SK-N-SH (cell line): ENCODE measurements around the gene PSMB2. TPM values are rescaled to one million over a fixed set of nuclear protein-coding genes. Genes with fewer than 3 reads are reported as not detected.

Source experiments
- CTCF ChIA-PET: fragments of 300-600, 350-600 bp; formaldehyde crosslinking; extraction: SDS; loops from one replicate; lab custom pipeline; 2021; lab: Yijun Ruan, JAX
- POLR2A ChIA-PET: fragments of 350-600 bp; sonication (Branson Sonifier 250); formaldehyde crosslinking; extraction: SDS; loops from one replicate; lab custom pipeline; 2020; ENCODE audit warnings: antibody characterized with exemption, inconsistent platforms; lab: Yijun Ruan, JAX
- DNase-seq: peaks from one replicate; pipeline ENCODE4 v3.0.0; 2012
- H2AFZ ChIP-seq: fragments of 200-600 bp; sonication (generic); 2 replicates; pipeline ENCODE4 v1.8.1; 2016; ENCODE audit warnings: antibody characterized with exemption, mild to moderate bottlenecking, low read depth
- H3F3A ChIP-seq: fragments of 200-600 bp; sonication (generic); replicated peaks from 2 replicates; pipeline ENCODE3; 2016; ENCODE audit warnings: antibody characterized with exemption, mild to moderate bottlenecking; ENCODE audit not compliant: insufficient read depth
- H3K27ac ChIP-seq, 2 experiments: fragments of 200-500 bp in 1 of 2; fragments of 200-600 bp in 1 of 2; sonication (Bioruptor generic) in 1 of 2; sonication (generic), shearing (Covaris generic) in 1 of 2; 2 replicates each; pipeline versions ENCODE4 v1.5.1 to v1.6.1; 2014 to 2016; ENCODE audit warnings: low read depth in 2 of 2, inconsistent platforms in 1 of 2, low read length in 1 of 2, mild to moderate bottlenecking in 1 of 2, mixed read lengths in 1 of 2
- H3K27me3 ChIP-seq: fragments of 200-600 bp; sonication (generic), shearing (Covaris generic); 2 replicates; pipeline ENCODE4 v1.6.1; 2016; ENCODE audit warnings: mixed run types; ENCODE audit not compliant: insufficient read depth
- H3K36me3 ChIP-seq, 2 experiments: fragments of 200-500 bp in 1 of 2; fragments of 200-600 bp in 1 of 2; sonication (Bioruptor generic) in 1 of 2; sonication (generic) in 1 of 2; replicated peaks in 1 of 2; 2 replicates each; pipeline versions ENCODE3 to v1.5.1; 2014 to 2016; ENCODE audit warnings: low read length in 1 of 2, mild to moderate bottlenecking in 1 of 2; ENCODE audit not compliant: insufficient read depth in 2 of 2, control insufficient read depth in 1 of 2
- H3K4me1 ChIP-seq, 2 experiments: fragments of 200-500 bp in 1 of 2; fragments of 200-600 bp in 1 of 2; sonication (Bioruptor generic) in 1 of 2; sonication (generic), shearing (Covaris generic) in 1 of 2; 2 replicates each; pipeline versions ENCODE4 v1.5.1 to v1.6.1; 2014 to 2016; ENCODE audit warnings: low read depth in 1 of 2, low read length in 1 of 2, mixed run types in 1 of 2; ENCODE audit not compliant: insufficient read depth in 2 of 2, control insufficient read depth in 1 of 2
- H3K4me2 ChIP-seq: fragments of 200-600 bp; sonication (generic), shearing (Covaris generic); 2 replicates; pipeline ENCODE4 v1.6.1; 2017; ENCODE audit warnings: mixed run types
- H3K4me3 ChIP-seq, 2 experiments: fragments of 200-500 bp in 1 of 2; fragments of 200-600 bp in 1 of 2; sonication (Bioruptor generic) in 1 of 2; sonication (generic), shearing (Covaris generic) in 1 of 2; 2 replicates each; pipeline versions ENCODE4 v1.5.1 to v1.8.1; 2014 to 2016; ENCODE audit warnings: low read depth in 2 of 2, inconsistent platforms in 1 of 2, low read length in 1 of 2, mild to moderate bottlenecking in 1 of 2, mixed read lengths in 1 of 2, moderate library complexity in 1 of 2
- H3K79me2 ChIP-seq: fragments of 200-600 bp; sonication (generic); 2 replicates; pipeline ENCODE4 v1.8.1; 2017; ENCODE audit warnings: mild to moderate bottlenecking; ENCODE audit not compliant: insufficient read depth
- H3K9ac ChIP-seq: fragments of 200-600 bp; sonication (generic); 2 replicates; pipeline ENCODE4 v1.6.1; 2017; ENCODE audit warnings: mixed run types
- H3K9me2 ChIP-seq: fragments of 200-600 bp; sonication (generic); 2 replicates; pipeline ENCODE4 v1.6.1; 2017; ENCODE audit warnings: mixed run types
- H3K9me3 ChIP-seq: fragments of 200-600 bp; sonication (generic); 2 replicates; pipeline ENCODE4 v1.6.1; 2017; ENCODE audit warnings: mixed run types, mild to moderate bottlenecking, moderate library complexity
- H4K20me1 ChIP-seq: fragments of 200-600 bp; sonication (generic); 2 replicates; pipeline ENCODE4 v1.6.1; 2017; ENCODE audit warnings: mild to moderate bottlenecking, mixed run types; ENCODE audit not compliant: insufficient read depth
- EP300 ChIP-seq, 2 experiments: IDR thresholded peaks; 2 replicates each; pipeline versions ENCODE4 v1.4.0 to v1.6.1; 2012; ENCODE audit warnings: borderline replicate concordance in 1 of 2, low read depth in 1 of 2, low read length in 1 of 2
- EZH2phosphoT487 ChIP-seq: fragments of 200-600 bp; sonication (generic); IDR thresholded peaks from 2 replicates; pipeline ENCODE4 v1.6.1; 2017; ENCODE audit warnings: low read depth, mixed run types, mild to moderate bottlenecking, antibody characterized with exemption, moderate library complexity, borderline replicate concordance
- JUND ChIP-seq: IDR thresholded peaks from 2 replicates; pipeline ENCODE4 v1.4.0; 2012
- MEF2A ChIP-seq: IDR thresholded peaks from 2 replicates; pipeline ENCODE4 v1.4.0; 2012; ENCODE audit warnings: low read depth, borderline replicate concordance
- NFIC ChIP-seq: IDR thresholded peaks from 2 replicates; pipeline ENCODE4 v1.4.0; 2012; ENCODE audit warnings: borderline replicate concordance
- RAD21 ChIP-seq: IDR thresholded peaks from 2 replicates; pipeline ENCODE4 v1.6.1; 2012; ENCODE audit warnings: mild to moderate bottlenecking, low read length
- RCOR1 ChIP-seq: fragments of 150-350 bp; IDR thresholded peaks from 2 replicates; pipeline ENCODE4 v1.6.1; 2017; ENCODE audit warnings: antibody characterized with exemption, low read length
- RXRA ChIP-seq: IDR thresholded peaks from 2 replicates; pipeline ENCODE4 v1.4.0; 2012; ENCODE audit warnings: low read depth, mild to moderate bottlenecking, borderline replicate concordance
- SIN3A ChIP-seq: IDR thresholded peaks from 2 replicates; pipeline ENCODE4 v1.6.1; 2012; ENCODE audit warnings: low read depth, mild to moderate bottlenecking, low read length, moderate library complexity, borderline replicate concordance
- TAF1 ChIP-seq: IDR thresholded peaks from 2 replicates; pipeline ENCODE4 v1.6.1; 2012; ENCODE audit warnings: low read depth, mild to moderate bottlenecking, low read length, moderate library complexity, borderline replicate concordance
- TCF12 ChIP-seq: IDR thresholded peaks from 2 replicates; pipeline ENCODE4 v1.4.0; 2012
- TEAD4 ChIP-seq: IDR thresholded peaks from 2 replicates; pipeline ENCODE4 v1.4.0; 2012; ENCODE audit warnings: mild to moderate bottlenecking, borderline replicate concordance; ENCODE audit not compliant: insufficient read depth
- WGBS: methylation state at CpG from one replicate; pipeline ENCODE4 v1.1.6; 2017; ENCODE audit warnings: low lambda C conversion rate; 5-methylcytosine and 5-hydroxymethylcytosine counted together
- polyA plus RNA-seq, 3 experiments: library from polyadenylated mRNA; depleted of rRNA; stranded (reverse); fragments of >200 nt; gene quantifications; 2 replicates each; pipeline ENCODE4 v1.2.3, GENCODE V29; 2012
- TF ChIP-seq, protein P1 (sequence below): fragments of 200-600 bp; sonication (generic); IDR thresholded peaks from 2 replicates; pipeline ENCODE4 v1.6.1; 2017; ENCODE audit warnings: antibody characterized with exemption, mild to moderate bottlenecking, moderate library complexity
- TF ChIP-seq, protein P2 (sequence below): fragments of 150-350 bp; IDR thresholded peaks from 2 replicates; pipeline ENCODE4 v1.6.1; 2016; ENCODE audit warnings: mild to moderate bottlenecking, low read depth, low read length
- TF ChIP-seq, protein P3 (sequence below): IDR thresholded peaks from 2 replicates; pipeline ENCODE4 v1.4.0; 2012; ENCODE audit warnings: low read depth
- TF ChIP-seq, protein P4 (sequence below): fragments of 150-350 bp; IDR thresholded peaks from 2 replicates; pipeline ENCODE4 v1.6.1; 2017; ENCODE audit warnings: antibody characterized with exemption, low read length, low read depth, borderline replicate concordance
- TF ChIP-seq, protein P5 (sequence below): IDR thresholded peaks from 2 replicates; pipeline ENCODE4 v1.4.0; 2012; ENCODE audit warnings: low read depth, borderline replicate concordance

PSMB2 gene
- polyA plus RNA-seq, 1 of the 3 experiments (the other 2 are of a cell fraction): 83.5 TPM

DNA sequence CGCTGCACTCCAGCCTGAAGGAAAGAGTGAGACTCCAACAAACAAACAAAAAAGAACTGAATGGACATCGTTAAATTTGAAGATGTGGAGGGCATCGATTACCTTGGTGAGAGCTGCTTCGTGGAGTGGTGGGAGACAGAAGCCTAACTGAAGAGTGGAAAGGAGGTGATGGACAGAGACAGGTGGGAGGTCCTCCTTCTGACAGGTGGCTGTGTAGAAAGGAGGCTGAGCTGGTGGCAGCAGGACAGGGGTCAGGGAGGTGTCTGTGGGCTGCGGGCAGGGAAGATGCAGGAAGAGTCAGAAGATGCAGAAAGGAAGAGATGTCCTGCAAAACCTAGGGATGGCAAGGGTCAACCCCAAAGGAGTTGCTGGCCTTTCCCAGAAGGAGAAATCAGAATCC is 46.8 kb upstream of the PSMB2 start (continued):
- TF ChIP-seq, protein P1, sequence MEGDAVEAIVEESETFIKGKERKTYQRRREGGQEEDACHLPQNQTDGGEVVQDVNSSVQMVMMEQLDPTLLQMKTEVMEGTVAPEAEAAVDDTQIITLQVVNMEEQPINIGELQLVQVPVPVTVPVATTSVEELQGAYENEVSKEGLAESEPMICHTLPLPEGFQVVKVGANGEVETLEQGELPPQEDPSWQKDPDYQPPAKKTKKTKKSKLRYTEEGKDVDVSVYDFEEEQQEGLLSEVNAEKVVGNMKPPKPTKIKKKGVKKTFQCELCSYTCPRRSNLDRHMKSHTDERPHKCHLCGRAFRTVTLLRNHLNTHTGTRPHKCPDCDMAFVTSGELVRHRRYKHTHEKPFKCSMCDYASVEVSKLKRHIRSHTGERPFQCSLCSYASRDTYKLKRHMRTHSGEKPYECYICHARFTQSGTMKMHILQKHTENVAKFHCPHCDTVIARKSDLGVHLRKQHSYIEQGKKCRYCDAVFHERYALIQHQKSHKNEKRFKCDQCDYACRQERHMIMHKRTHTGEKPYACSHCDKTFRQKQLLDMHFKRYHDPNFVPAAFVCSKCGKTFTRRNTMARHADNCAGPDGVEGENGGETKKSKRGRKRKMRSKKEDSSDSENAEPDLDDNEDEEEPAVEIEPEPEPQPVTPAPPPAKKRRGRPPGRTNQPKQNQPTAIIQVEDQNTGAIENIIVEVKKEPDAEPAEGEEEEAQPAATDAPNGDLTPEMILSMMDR: no peak
- no peak for TF ChIP-seq RCOR1
- no peak for TF ChIP-seq EP300 (IDR thresholded peaks at IDR 0.05; ENCODE audit: borderline replicate concordance in 1 of 2, low read depth in 1 of 2, low read length in 1 of 2)
- TF ChIP-seq, protein P2, sequence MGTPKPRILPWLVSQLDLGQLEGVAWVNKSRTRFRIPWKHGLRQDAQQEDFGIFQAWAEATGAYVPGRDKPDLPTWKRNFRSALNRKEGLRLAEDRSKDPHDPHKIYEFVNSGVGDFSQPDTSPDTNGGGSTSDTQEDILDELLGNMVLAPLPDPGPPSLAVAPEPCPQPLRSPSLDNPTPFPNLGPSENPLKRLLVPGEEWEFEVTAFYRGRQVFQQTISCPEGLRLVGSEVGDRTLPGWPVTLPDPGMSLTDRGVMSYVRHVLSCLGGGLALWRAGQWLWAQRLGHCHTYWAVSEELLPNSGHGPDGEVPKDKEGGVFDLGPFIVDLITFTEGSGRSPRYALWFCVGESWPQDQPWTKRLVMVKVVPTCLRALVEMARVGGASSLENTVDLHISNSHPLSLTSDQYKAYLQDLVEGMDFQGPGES: no peak
- TF ChIP-seq RXRA: no peak

DNA sequence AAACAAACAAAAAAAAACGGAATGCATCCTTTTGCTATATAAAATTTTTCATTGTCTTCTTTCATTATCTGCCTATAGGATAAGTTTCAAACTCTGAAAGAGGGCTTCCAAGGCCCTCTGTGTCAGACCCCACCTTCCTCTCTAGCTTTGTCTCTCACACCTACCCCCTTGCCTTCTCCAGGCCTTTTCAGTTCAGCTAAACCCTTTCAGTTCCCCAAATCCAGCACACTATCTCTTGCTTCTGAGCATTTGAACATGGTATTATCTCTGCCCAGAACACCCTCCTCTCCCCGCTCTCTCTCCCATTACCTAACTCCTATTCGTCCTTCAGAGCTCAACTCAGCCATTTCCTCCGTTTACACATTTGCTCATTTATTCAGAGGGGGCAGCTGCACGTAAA is 41.7 kb upstream of the PSMB2 start:
- TF ChIP-seq TCF12 (no peak), RAD21 (no peak), TAF1 (no peak), EZH2phosphoT487 (no peak), JUND (no peak), SIN3A (no peak), EP300 (IDR thresholded peaks at IDR 0.05; ENCODE audit: borderline replicate concordance in 1 of 2, low read depth in 1 of 2, low read length in 1 of 2) (no peak), TEAD4 (no peak), NFIC (no peak), MEF2A (no peak)
- TF ChIP-seq, protein P3, sequence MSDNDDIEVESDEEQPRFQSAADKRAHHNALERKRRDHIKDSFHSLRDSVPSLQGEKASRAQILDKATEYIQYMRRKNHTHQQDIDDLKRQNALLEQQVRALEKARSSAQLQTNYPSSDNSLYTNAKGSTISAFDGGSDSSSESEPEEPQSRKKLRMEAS: no peak
- TF ChIP-seq, protein P4, sequence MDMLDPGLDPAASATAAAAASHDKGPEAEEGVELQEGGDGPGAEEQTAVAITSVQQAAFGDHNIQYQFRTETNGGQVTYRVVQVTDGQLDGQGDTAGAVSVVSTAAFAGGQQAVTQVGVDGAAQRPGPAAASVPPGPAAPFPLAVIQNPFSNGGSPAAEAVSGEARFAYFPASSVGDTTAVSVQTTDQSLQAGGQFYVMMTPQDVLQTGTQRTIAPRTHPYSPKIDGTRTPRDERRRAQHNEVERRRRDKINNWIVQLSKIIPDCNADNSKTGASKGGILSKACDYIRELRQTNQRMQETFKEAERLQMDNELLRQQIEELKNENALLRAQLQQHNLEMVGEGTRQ: no peak
- TF ChIP-seq, protein P5, sequence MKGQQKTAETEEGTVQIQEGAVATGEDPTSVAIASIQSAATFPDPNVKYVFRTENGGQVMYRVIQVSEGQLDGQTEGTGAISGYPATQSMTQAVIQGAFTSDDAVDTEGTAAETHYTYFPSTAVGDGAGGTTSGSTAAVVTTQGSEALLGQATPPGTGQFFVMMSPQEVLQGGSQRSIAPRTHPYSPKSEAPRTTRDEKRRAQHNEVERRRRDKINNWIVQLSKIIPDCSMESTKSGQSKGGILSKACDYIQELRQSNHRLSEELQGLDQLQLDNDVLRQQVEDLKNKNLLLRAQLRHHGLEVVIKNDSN: no peak
- TF ChIP-seq, all 33 proteins: peak for 0
- no peak overlapping the region for H3K4me3 ChIP-seq
- 55% methylated on average over 5 of the region's 5 CpGs for WGBS
- CTCF ChIA-PET: no interaction called here
- no peaks in the 10 kb centered on the region for H3K9me2 ChIP-seq
- H2AFZ ChIP-seq: no peak overlapping the region
- no peak for DNase-seq
- no peak overlapping the region for H3K27ac ChIP-seq
- no peaks in the 10 kb centered on the region for H3K4me1 ChIP-seq
- no peaks in the 10 kb centered on the region for H3K9me3 ChIP-seq
- no peaks in the 10 kb centered on the region for H4K20me1 ChIP-seq
- H3F3A ChIP-seq: no peaks in the 10 kb centered on the region
- H3K27me3 ChIP-seq: no peaks in the 10 kb centered on the region; the same call in 1 of the 2 replicates
- H3K79me2 ChIP-seq: no peaks in the 10 kb centered on the region
- H3K36me3 ChIP-seq: no peaks in the 10 kb centered on the region
- H3K9ac ChIP-seq: no peak overlapping the region
- POLR2A ChIA-PET: no interaction called here
- no peak overlapping the region for H3K4me2 ChIP-seq
